GM12878 (cell line): ENCODE results near the gene PDGFD. TPM values are rescaled to one million over a fixed set of nuclear protein-coding genes. Genes with fewer than 3 reads are reported as not detected.

Experiments
- ATAC-seq: fragments of 200-7000 bp; cut with Tn5 transposase; 3 replicates; pipeline ENCODE4 v1.9.1; 2020; ENCODE audit warnings: mild to moderate bottlenecking, moderate library complexity
- BruUV-seq: library from RNA; stranded (reverse); fragments of 400-500 nt; replicated peaks from 2 replicates; lab custom pipeline; 2021; lab: Mats Ljungman, UMichigan
- CTCF ChIA-PET: fragments of 300-600 bp; sonication (Branson Sonifier 250); formaldehyde crosslinking; extraction: SDS; loops from one replicate; lab custom pipeline; 2021; ENCODE audit warnings: inconsistent platforms; lab: Yijun Ruan, JAX
- POLR2A ChIA-PET: fragments of 350-600 bp; formaldehyde crosslinking; extraction: SDS; loops from one replicate; lab custom pipeline; 2021; ENCODE audit warnings: inconsistent platforms; lab: Charles Lee
- RAD21 ChIA-PET: fragments of 300-600 bp; sonication (Branson Sonifier 250); formaldehyde crosslinking; loops from one replicate; lab custom pipeline; 2023; ENCODE audit warnings: antibody characterized with exemption; ENCODE audit not compliant: unreplicated experiment; lab: Charles Lee
- SMC1A ChIA-PET: fragments of 300-600 bp; sonication (Branson Sonifier 250); formaldehyde crosslinking; loops from one replicate; lab custom pipeline; 2023; ENCODE audit not compliant: unreplicated experiment, uncharacterized antibody; lab: Charles Lee
- DNase-seq: peaks from one replicate; pipeline ENCODE4 v3.0.0-alpha.2; 2011; ENCODE audit warnings: low read depth, low spot score
- FAIRE-seq: peaks from 3 replicates; lab custom pipeline; 2011; peaks lifted over from hg19 to GRCh38; lab: Jason Lieb, UNC
- H2AFZ ChIP-seq: 2 replicates; pipeline ENCODE4 v1.6.0; 2011; ENCODE audit warnings: low read depth, low read length, control low read depth; ENCODE audit not compliant: control insufficient read depth
- H3K27ac ChIP-seq: 2 replicates; pipeline ENCODE4 v1.5.1; 2011; ENCODE audit warnings: control low read depth; ENCODE audit not compliant: control insufficient read depth, insufficient read depth
- H3K27me3 ChIP-seq, 2 experiments: replicated peaks in 1 of 2; 2 replicates each; pipeline versions ENCODE4 v1.6.0 to v1.6.1; 2011; ENCODE audit warnings: low read length in 1 of 2; ENCODE audit not compliant: control insufficient read depth in 2 of 2, insufficient read depth in 2 of 2
- H3K36me3 ChIP-seq, 2 experiments: 2 replicates each; pipeline ENCODE4 v1.5.1; 2011; ENCODE audit warnings: low read length in 1 of 2; ENCODE audit not compliant: control insufficient read depth in 2 of 2, insufficient read depth in 2 of 2
- H3K4me1 ChIP-seq: 2 replicates; pipeline ENCODE4 v1.6.1; 2011; ENCODE audit warnings: mild to moderate bottlenecking, low read length, moderate library complexity, mixed read lengths; ENCODE audit not compliant: control insufficient read depth, insufficient read depth
- H3K4me2 ChIP-seq: 2 replicates; pipeline ENCODE4 v1.6.0; 2011; ENCODE audit warnings: control low read depth; ENCODE audit not compliant: control insufficient read depth, insufficient read depth
- H3K4me3 ChIP-seq: fragments of 200-600 bp; sonication (generic); 2 replicates; pipeline ENCODE4 v1.5.1; 2016
- H3K79me2 ChIP-seq: 2 replicates; pipeline ENCODE4 v1.6.0; 2011; ENCODE audit warnings: low read length; ENCODE audit not compliant: control insufficient read depth, insufficient read depth
- H3K9ac ChIP-seq: 2 replicates; pipeline ENCODE4 v1.8.0; 2011; ENCODE audit warnings: low read length, control low read depth, mixed read lengths; ENCODE audit not compliant: control insufficient read depth, insufficient read depth
- H3K9me3 ChIP-seq: replicated peaks from 3 replicates; pipeline ENCODE4 v1.5.1; 2011; ENCODE audit warnings: mild to moderate bottlenecking, low read length; ENCODE audit not compliant: control insufficient read depth, insufficient read depth
- H4K20me1 ChIP-seq: 2 replicates; pipeline ENCODE4 v1.6.0; 2011; ENCODE audit not compliant: control insufficient read depth, insufficient read depth
- ATF3 ChIP-seq: IDR thresholded peaks from 2 replicates; pipeline ENCODE4 v1.6.1; 2011; ENCODE audit warnings: low read depth, mild to moderate bottlenecking, low read length, moderate library complexity, borderline replicate concordance; ENCODE audit errors: extremely low read depth
- CEBPB ChIP-seq, 2 experiments: fragments of 150-350 bp in 1 of 2; IDR thresholded peaks; 2 replicates each; pipeline ENCODE4 v1.6.1; 2012 to 2014; ENCODE audit warnings: low read depth in 2 of 2, low read length in 2 of 2, borderline replicate concordance in 1 of 2, inconsistent platforms in 1 of 2
- CEBPZ ChIP-seq: fragments of 150-350 bp; IDR thresholded peaks from 2 replicates; pipeline ENCODE4 v1.6.1; 2016; ENCODE audit warnings: low read depth, low read length
- E2F8 ChIP-seq: fragments of 450-650 bp; IDR thresholded peaks from 2 replicates; pipeline ENCODE4 v1.6.1; 2018; ENCODE audit warnings: mild to moderate bottlenecking, low read depth, moderate library complexity; ENCODE audit not compliant: partially characterized antibody
- LARP7 ChIP-seq: fragments of 450-650 bp; IDR thresholded peaks from 2 replicates; pipeline ENCODE4 v1.6.1; 2017; ENCODE audit warnings: mild to moderate bottlenecking
- NFXL1 ChIP-seq: fragments of 450-650 bp; IDR thresholded peaks from 2 replicates; pipeline ENCODE4 v1.6.1; 2017; ENCODE audit warnings: antibody characterized with exemption, mild to moderate bottlenecking, borderline replicate concordance
- POU2F2 ChIP-seq: IDR thresholded peaks from 3 replicates; pipeline ENCODE4 v1.6.1; 2011; ENCODE audit warnings: low read depth, mild to moderate bottlenecking, low read length, borderline replicate concordance
- RFX5 ChIP-seq: IDR thresholded peaks from 2 replicates; pipeline ENCODE4 v1.6.1; 2011; ENCODE audit warnings: low read depth, low read length, improper control_type of control experiment
- SIX5 ChIP-seq: IDR thresholded peaks from 2 replicates; pipeline ENCODE4 v1.6.1; 2011; ENCODE audit warnings: mild to moderate bottlenecking, low read depth, low read length, moderate library complexity; ENCODE audit not compliant: severe bottlenecking
- ZNF217 ChIP-seq: fragments of 450-650 bp; IDR thresholded peaks from 2 replicates; pipeline ENCODE4 v1.6.1; 2017; ENCODE audit warnings: antibody characterized with exemption, mild to moderate bottlenecking
- WGBS: methylation state at CpG from one replicate; pipeline ENCODE4 v1.1.6; 2016; ENCODE audit warnings: low lambda C conversion rate; ENCODE audit not compliant: insufficient replicate concordance, insufficient coverage; ENCODE audit errors: missing lambda C conversion rate; 5-methylcytosine and 5-hydroxymethylcytosine counted together
- in situ Hi-C: fragments of 300-500 bp; cut with MboI; formaldehyde crosslinking; loops from 9 replicates; pipeline ENCODE4 v1.14.3; 2018; ENCODE audit warnings: mixed read lengths
- intact Hi-C: fragments of 100-400 bp; cut with micrococcal nuclease; formaldehyde crosslinking; loops from one replicate; pipeline ENCODE4 v1.14.2; 2022; ENCODE audit not compliant: unreplicated experiment
- polyA plus RNA-seq, 11 experiments: library from polyadenylated mRNA; depleted of rRNA in 4 of 11; unstranded in 6 of 11; stranded (reverse) in 5 of 11; fragments of >200 nt; fragmentation: Nextera tagmentation in 4 of 11; fragmentation: Illumina TruSeq in 1 of 11; extraction: Ambion mirVana in 4 of 11; extraction: Trizol in 1 of 11; gene quantifications; 1 replicate in 1 of 11; 2 replicates in 10 of 11; pipeline versions ENCODE4 v1.2.1 to v1.2.3, GENCODE V29; 2011 to 2016; ENCODE audit warnings: inconsistent platforms in 2 of 11, missing spikeins in 2 of 11, low read depth in 1 of 11
- total RNA-seq, 4 experiments: library from RNA; depleted of rRNA in 3 of 4; stranded (reverse); fragments of >200 nt in 3 of 4; fragmentation: Illumina TruSeq in 1 of 4; extraction: Trizol in 1 of 4; gene quantifications; 2 replicates each; pipeline versions ENCODE4 v1.2.1 to v1.2.3, GENCODE V29; 2013 to 2021

PDGFD gene
- total and polyA plus RNA-seq, 10 of the 15 experiments (the other 5 are each of a cell fraction or from before 2014, with no cell fraction given): 0.05 to 0.13 TPM; not detected in 8

- TF ChIP-seq E2F8: no peak
- TF ChIP-seq LARP7: no peak
- TF ChIP-seq RFX5: no peak
- TF ChIP-seq ZNF217: no peak
- TF ChIP-seq NFXL1: no peak
- no peak for TF ChIP-seq ATF3
- no peak for TF ChIP-seq CEBPZ
- TF ChIP-seq SIX5: no peak
- TF ChIP-seq POU2F2: no peak
- no peak for TF ChIP-seq CEBPB (IDR thresholded peaks at IDR 0.05; ENCODE audit: borderline replicate concordance in 1 of 2, low read depth in 2 of 2, low read length in 2 of 2)
- Histone ChIP-seq H2AFZ (no peak overlapping the region), H3K79me2 (no peaks in the 10 kb centered on the region), H3K4me3 (no peak overlapping the region), H3K27me3 (no peaks in the 10 kb centered on the region; a peak in 2 of 4 replicates), H3K9ac (no peak overlapping the region), H4K20me1 (no peaks in the 10 kb centered on the region), H3K27ac (no peak overlapping the region), H3K9me3 (no peaks in the 10 kb centered on the region), H3K36me3 (no peaks in the 10 kb centered on the region), H3K4me2 (no peak overlapping the region), H3K4me1 (no peaks in the 10 kb centered on the region)
- ChIA-PET CTCF (no interaction called here), POLR2A (no interaction called here), SMC1A (no interaction called here), RAD21 (no interaction called here)
- in situ Hi-C loops: no loop called here
- ATAC-seq: no peak
- no peak for DNase-seq
- WGBS: 38% methylated on average over 2 of the region's 2 CpGs
- no peak for FAIRE-seq
- intact Hi-C loops: no loop called here
- BruUV-seq: no TSS peak
Observed at GRCh38 chr11:104127828-104128227, 36.1 kb downstream of the PDGFD start.
